Activated CD8-positive, alpha-beta T cell treated with anti-CD3 and anti-CD28 coated beads for 36 hours (primary cell): ENCODE results near the gene TRIM10. TPM values are rescaled to one million over a fixed set of nuclear protein-coding genes. Genes with fewer than 3 reads are reported as not detected.

Experiments used
- ATAC-seq: fragments of 200-7000 bp; cut with Tn5 transposase; one replicate; pipeline ENCODE4 v1.10.0; 2021; ENCODE audit warnings: mild to moderate bottlenecking, moderate library complexity
- CTCF ChIA-PET: fragments of 350-600 bp; sonication (Branson Sonifier 250); formaldehyde crosslinking; loops from one replicate; lab custom pipeline; 2021; ENCODE audit warnings: antibody characterized with exemption; lab: Charles Lee
- POLR2A ChIA-PET: fragments of 350-600 bp; sonication (Branson Sonifier 250); formaldehyde crosslinking; loops from one replicate; lab custom pipeline; 2021; ENCODE audit warnings: antibody characterized with exemption; lab: Charles Lee
- DNase-seq: peaks from one replicate; pipeline ENCODE4 v3.0.0-alpha.2; 2020
- H3K27ac Mint-ChIP-seq: one replicate; pipeline ENCODE4 v1.8.0; 2021; ENCODE audit warnings: mild to moderate bottlenecking, mixed read lengths
- H3K27me3 Mint-ChIP-seq: one replicate; pipeline ENCODE4 v1.8.0; 2021; ENCODE audit warnings: mixed read lengths
- H3K36me3 Mint-ChIP-seq: one replicate; pipeline ENCODE4 v1.8.0; 2021; ENCODE audit warnings: low read depth, mixed read lengths
- H3K4me1 Mint-ChIP-seq: one replicate; pipeline ENCODE4 v1.8.0; 2021; ENCODE audit warnings: low read depth, mixed read lengths
- H3K4me3 Mint-ChIP-seq: one replicate; pipeline ENCODE4 v1.8.0; 2021; ENCODE audit warnings: mild to moderate bottlenecking, moderate library complexity, mixed read lengths
- H3K9me3 Mint-ChIP-seq: one replicate; pipeline ENCODE4 v1.8.0; 2021; ENCODE audit warnings: mixed read lengths
- CTCF ChIP-seq: fragments of 200-600 bp; IDR thresholded peaks from one replicate; pipeline ENCODE4 v1.8.0; 2022; ENCODE audit warnings: antibody characterized with exemption, mild to moderate bottlenecking
- intact Hi-C: fragments of 100-400 bp; cut with micrococcal nuclease; formaldehyde crosslinking; loops from one replicate; pipeline ENCODE4 v1.10.0; 2022
- total RNA-seq, 2 experiments: library from RNA; stranded (reverse); gene quantifications; one replicate each; pipeline ENCODE4 v1.2.3, GENCODE V29; 2021

The TRIM10 gene
- total RNA-seq, 2 experiments from 2014 or later = not detected

- Mint-ChIP-seq H3K4me3 (no peak within 1 kb of the TSS), H3K36me3 (no peaks in the 10 kb centered on the region), H3K27ac (no peak within 1 kb of the TSS), H3K4me1 (peaks cover 23% of the 10 kb centered on the region), H3K9me3 (no peaks in the 10 kb centered on the region), H3K27me3 (peaks cover 26% of the 10 kb centered on the region)
- DNase-seq = peak; percentile 84
- CTCF ChIA-PET = interaction anchor here (1.1 kb wide), 1 partner anchor 60 kb away, joined by 5 read pairs; no protein-coding TSS in a partner anchor
- POLR2A ChIA-PET = no interaction called here
- ATAC-seq = peak; percentile 79
- TF ChIP-seq CTCF = no peak
- intact Hi-C loops = no loop called here
Measured at GRCh38 chr6:30163090-30163917, 2.3 kb upstream of the TRIM10 start, which contains the start of gene TRIM15. TSS of gene TRIM15 (plus strand) at chr6:30163546. CDS start at chr6:30163685, 139 bp downstream.

- no peak overlapping the region for H3K27ac Mint-ChIP-seq
- DNase-seq = no peak
Measured at GRCh38 chr6:30162265-30163089, 1.5 kb upstream of the TRIM10 start.

GRCh38 chr6:30160008-30160784, 815 bp downstream of the TRIM10 start:
- POLR2A ChIA-PET = interaction anchor here (1.6 kb wide), 1 partner anchor 54 kb away, joined by 3 read pairs; no protein-coding TSS in a partner anchor
- peaks cover 22% of the 10 kb centered on the region for H3K27me3 Mint-ChIP-seq
- H3K27ac Mint-ChIP-seq = no peak overlapping the region
- H3K9me3 Mint-ChIP-seq = no peaks in the 10 kb centered on the region
- H3K36me3 Mint-ChIP-seq = no peaks in the 10 kb centered on the region
- ATAC-seq (no peak), DNase-seq (no peak)
- peaks cover 18% of the 10 kb centered on the region for H3K4me1 Mint-ChIP-seq
- CTCF ChIA-PET = no interaction called here
- intact Hi-C loops = no loop called here
- TF ChIP-seq CTCF = no peak
- no peak overlapping the region for H3K4me3 Mint-ChIP-seq

More at GRCh38 chr6:30162265-30163089, 1.5 kb upstream of the TRIM10 start:
- no peak for ATAC-seq
- H3K4me3 Mint-ChIP-seq = no peak overlapping the region
- H3K9me3 Mint-ChIP-seq = no peaks in the 10 kb centered on the region
- intact Hi-C loops = no loop called here
- H3K36me3 Mint-ChIP-seq = no peaks in the 10 kb centered on the region
- H3K4me1 Mint-ChIP-seq = peaks cover 25% of the 10 kb centered on the region
- ChIA-PET POLR2A (no interaction called here), CTCF (no interaction called here)
- no peak for TF ChIP-seq CTCF
- H3K27me3 Mint-ChIP-seq = peaks cover 20% of the 10 kb centered on the region

GRCh38 chr6:30158475-30159040, 2.5 kb downstream of the TRIM10 start:
- no peak overlapping the region for H3K27ac Mint-ChIP-seq
- POLR2A ChIA-PET = no interaction called here
- no peak overlapping the region for H3K4me3 Mint-ChIP-seq
- H3K36me3 Mint-ChIP-seq = no peaks in the 10 kb centered on the region
- peak; percentile 67 for ATAC-seq
- intact Hi-C loops = no loop called here
- no peaks in the 10 kb centered on the region for H3K9me3 Mint-ChIP-seq
- H3K4me1 Mint-ChIP-seq = peaks cover 18% of the 10 kb centered on the region
- no peak for DNase-seq
- TF ChIP-seq CTCF = no peak
- CTCF ChIA-PET = no interaction called here
- H3K27me3 Mint-ChIP-seq = peaks cover 23% of the 10 kb centered on the region
